ENCODE measurements around the gene PLXNA2.

The PLXNA2 gene

GRCh38 chr1:208041505-208041904, 202.7 kb downstream of the PLXNA2 start:
- no peak for DNase-seq (ENCODE audit: low spot score)

GRCh38 chr1:208040821-208041297, 203.3 kb downstream of the PLXNA2 start:
- DNase-seq (ENCODE audit: low spot score): no peak

- DNase-seq (ENCODE audit: low spot score): no peak
Measured at GRCh38 chr1:208039536-208040332, 204.4 kb downstream of the PLXNA2 start.

GRCh38 chr1:208038303-208038702, 205.9 kb downstream of the PLXNA2 start:
- no peak for DNase-seq (ENCODE audit: low spot score)

- no peak for DNase-seq (ENCODE audit: low spot score)
Measured at GRCh38 chr1:208036918-208037766, 207.0 kb downstream of the PLXNA2 start.

- no peak for DNase-seq (ENCODE audit: low spot score)
Measured at GRCh38 chr1:208036106-208036808, 207.9 kb downstream of the PLXNA2 start.

- DNase-seq (ENCODE audit: low spot score): no peak
Measured at GRCh38 chr1:208034135-208034534, 210.0 kb downstream of the PLXNA2 start.

GRCh38 chr1:208033236-208033635, 210.9 kb downstream of the PLXNA2 start:
- no peak for DNase-seq (ENCODE audit: low spot score)

- no peak for DNase-seq (ENCODE audit: low spot score)
Measured at GRCh38 chr1:208031932-208032320, 212.3 kb downstream of the PLXNA2 start.

- no peak for DNase-seq (ENCODE audit: low spot score)
Measured at GRCh38 chr1:208031316-208031931, 212.8 kb downstream of the PLXNA2 start.

- no peak for DNase-seq (ENCODE audit: low spot score)
Measured at GRCh38 chr1:208030288-208031091, 213.7 kb downstream of the PLXNA2 start.

- DNase-seq (ENCODE audit: low spot score): no peak
Measured at GRCh38 chr1:208029381-208030287, 214.6 kb downstream of the PLXNA2 start.

GRCh38 chr1:208028526-208028925, 215.7 kb downstream of the PLXNA2 start:
- no peak for DNase-seq (ENCODE audit: low spot score)

- DNase-seq (ENCODE audit: low spot score): no peak
Measured at GRCh38 chr1:208027861-208028260, 216.3 kb downstream of the PLXNA2 start.

- DNase-seq (ENCODE audit: low spot score): no peak
Measured at GRCh38 chr1:208026880-208027438, 217.2 kb downstream of the PLXNA2 start.

- DNase-seq (ENCODE audit: low spot score): no peak
Measured at GRCh38 chr1:208025031-208025430, 219.2 kb downstream of the PLXNA2 start.

GRCh38 chr1:208024406-208024805, 219.8 kb downstream of the PLXNA2 start:
- no peak for DNase-seq (ENCODE audit: low spot score)

- no peak for DNase-seq (ENCODE audit: low spot score)
Measured at GRCh38 chr1:208019257-208019656, 224.9 kb downstream of the PLXNA2 start.

- no peak for DNase-seq (ENCODE audit: low spot score)
Measured at GRCh38 chr1:208015255-208015654, 228.9 kb downstream of the PLXNA2 start.

- DNase-seq (ENCODE audit: low spot score): no peak
Measured at GRCh38 chr1:208013210-208013609, 231.0 kb downstream of the PLXNA2 start.

All from D341Med (cell line).